Liver (tissue), 9 donors: ENCODE data around the gene CUEDC1. TPM values are rescaled to one million over a fixed set of nuclear protein-coding genes. Genes with fewer than 3 reads are reported as not detected.

Experiments
- DNase-seq: peaks from one replicate; pipeline ENCODE4 v3.0.0-alpha.2; 2017; ENCODE audit warnings: low spot score
- H3K27ac ChIP-seq, 2 donors: one replicate each; pipeline ENCODE4 v1.7.0; 2013; ENCODE audit warnings: inconsistent platforms in 2 of 2, low read length in 2 of 2, control low read depth in 1 of 2, low read depth in 1 of 2, mild to moderate bottlenecking in 1 of 2
- H3K27me3 ChIP-seq, 4 donors: one replicate each; pipeline versions ENCODE4 v1.6.1 to v1.7.0; 2013; ENCODE audit warnings: low read length in 3 of 4, inconsistent platforms in 1 of 4, mild to moderate bottlenecking in 1 of 4, moderate library complexity in 1 of 4; ENCODE audit not compliant: control insufficient read depth in 4 of 4, insufficient read depth in 4 of 4
- H3K36me3 ChIP-seq, 4 donors: one replicate each; pipeline versions ENCODE4 v1.6.1 to v1.7.0; 2013; ENCODE audit warnings: low read length in 3 of 4, mild to moderate bottlenecking in 3 of 4, low read depth in 1 of 4, moderate library complexity in 1 of 4; ENCODE audit not compliant: control insufficient read depth in 4 of 4, insufficient read depth in 3 of 4
- H3K4me1 ChIP-seq, 4 donors: one replicate each; pipeline versions ENCODE4 v1.6.1 to v1.7.0; 2013; ENCODE audit warnings: low read length in 3 of 4, mild to moderate bottlenecking in 3 of 4, moderate library complexity in 1 of 4; ENCODE audit not compliant: control insufficient read depth in 4 of 4, insufficient read depth in 4 of 4
- H3K4me3 ChIP-seq, 3 donors: one replicate each; pipeline versions ENCODE4 v1.6.1 to v1.7.0; 2013; ENCODE audit warnings: low read length in 3 of 3, control low read depth in 1 of 3, low read depth in 1 of 3, mild to moderate bottlenecking in 1 of 3
- H3K9ac ChIP-seq, 2 donors: one replicate each; pipeline ENCODE4 v1.7.0; 2013; ENCODE audit warnings: low read length in 2 of 2, mild to moderate bottlenecking in 2 of 2, moderate library complexity in 2 of 2, control low read depth in 1 of 2, low read depth in 1 of 2
- H3K9me3 ChIP-seq, 4 donors: one replicate each; pipeline versions ENCODE4 v1.6.1 to v1.7.0; 2013; ENCODE audit warnings: low read length in 3 of 4; ENCODE audit not compliant: control insufficient read depth in 4 of 4
- ATF3 ChIP-seq: IDR thresholded peaks from 2 replicates; pipeline ENCODE4 v1.6.1; 2016; ENCODE audit warnings: antibody characterized with exemption
- EGR1 ChIP-seq, 2 donors: IDR thresholded peaks; 2 replicates each; pipeline ENCODE4 v1.6.1; 2016 to 2018; ENCODE audit warnings: antibody characterized with exemption in 2 of 2, low read depth in 2 of 2
- FOXA1 ChIP-seq: IDR thresholded peaks from 2 replicates; pipeline ENCODE4 v1.6.1; 2016; ENCODE audit warnings: antibody characterized with exemption
- FOXA2 ChIP-seq: IDR thresholded peaks from 2 replicates; pipeline ENCODE4 v1.6.1; 2016; ENCODE audit warnings: antibody characterized with exemption
- HNF4A ChIP-seq, 2 donors: conservative IDR thresholded peaks; 2 replicates each; pipeline ENCODE4 v1.6.1; 2016; ENCODE audit warnings: antibody characterized with exemption in 2 of 2, mild to moderate bottlenecking in 2 of 2
- HNF4G ChIP-seq: IDR thresholded peaks from 2 replicates; pipeline ENCODE4 v1.6.1; 2016; ENCODE audit warnings: antibody characterized with exemption
- JUND ChIP-seq, 2 donors: IDR thresholded peaks; 2 replicates each; pipeline ENCODE4 v1.6.1; 2016; ENCODE audit warnings: antibody characterized with exemption in 2 of 2
- RAD21 ChIP-seq, 2 donors: IDR thresholded peaks; 2 replicates each; pipeline ENCODE4 v1.6.1; 2016; ENCODE audit warnings: antibody characterized with exemption in 2 of 2, mild to moderate bottlenecking in 2 of 2
- REST ChIP-seq: IDR thresholded peaks from 2 replicates; pipeline ENCODE4 v1.6.1; 2016; ENCODE audit warnings: antibody characterized with exemption, mild to moderate bottlenecking
- RXRA ChIP-seq, 2 donors: IDR thresholded peaks; 2 replicates each; pipeline ENCODE4 v1.6.1; 2017 to 2018; ENCODE audit warnings: antibody characterized with exemption in 2 of 2, mild to moderate bottlenecking in 1 of 2
- SP1 ChIP-seq: IDR thresholded peaks from 2 replicates; pipeline ENCODE4 v1.6.1; 2018; ENCODE audit warnings: antibody characterized with exemption, mild to moderate bottlenecking
- YY1 ChIP-seq: IDR thresholded peaks from 2 replicates; pipeline ENCODE4 v1.6.1; 2016; ENCODE audit warnings: antibody characterized with exemption, mild to moderate bottlenecking
- ZBTB33 ChIP-seq: IDR thresholded peaks from 2 replicates; pipeline ENCODE4 v1.6.1; 2016; ENCODE audit warnings: antibody characterized with exemption
- WGBS: extraction: QIAGEN DNeasy Blood & Tissue Kit; methylation state at CpG from one replicate; pipeline ENCODE4 v1.1.7; 2013; 5-methylcytosine and 5-hydroxymethylcytosine counted together
- polyA plus RNA-seq, 2 donors: library from polyadenylated mRNA; stranded (reverse) in 1 of 2; unstranded in 1 of 2; fragments of 200-250 nt in 1 of 2; fragments of >200 nt in 1 of 2; fragmentation: Nextera tagmentation in 1 of 2; extraction: Ambion mirVana in 1 of 2; gene quantifications; one replicate each; pipeline versions ENCODE4 v1.2.1 to v1.2.3, GENCODE V29; 2013 to 2015
- total RNA-seq, 2 donors: library from RNA; depleted of rRNA; stranded (reverse); fragments of >200 nt; gene quantifications; one replicate each; pipeline ENCODE4 v1.2.3, GENCODE V29; 2014
- donor health status: healthy.
- donor health status: healthy.
- donor health status: healthy.
- donor health status: healthy.
- donor health status: healthy.

The CUEDC1 gene
- total and polyA plus RNA-seq, 4 donors: 2.6 to 4.9 (median 3.4) TPM

GRCh38 chr17:57899391-57899790, 55.8 kb downstream of the CUEDC1 start (continued):
- no peak for TF ChIP-seq RXRA (IDR thresholded peaks at IDR 0.05)
- TF ChIP-seq ZBTB33: no peak
- no peak for TF ChIP-seq HNF4G
- no peak for TF ChIP-seq JUND (IDR thresholded peaks at IDR 0.05)
- TF ChIP-seq SP1: no peak
- no peak for TF ChIP-seq HNF4A (conservative IDR thresholded peaks at IDR 0.05)

GRCh38 chr17:57898487-57899311, 56.5 kb downstream of the CUEDC1 start:
- H3K27ac ChIP-seq: peak overlapping the region; percentile 25 to 36
- H3K4me3 ChIP-seq: no peak overlapping the region
- DNase-seq: no peak
- no peaks in the 10 kb centered on the region for H3K9me3 ChIP-seq
- no peak for TF ChIP-seq HNF4A (conservative IDR thresholded peaks at IDR 0.05)
- H3K9ac ChIP-seq: no peak overlapping the region
- WGBS: 79% methylated on average over 9 of the region's 9 CpGs
- H3K4me1 ChIP-seq: peaks cover 0 to 20% (median 13%) of the 10 kb centered on the region in 4 donors
- H3K36me3 ChIP-seq: no peaks in the 10 kb centered on the region
- no peaks in the 10 kb centered on the region for H3K27me3 ChIP-seq

- WGBS: 86% methylated on average over 8 of the region's 8 CpGs
- Histone ChIP-seq H3K9ac (no peak overlapping the region), H3K9me3 (no peaks in the 10 kb centered on the region), H3K27me3 (no peaks in the 10 kb centered on the region), H3K4me1 (peaks cover 2 to 19% (median 10%) of the 10 kb centered on the region in 4 donors), H3K27ac (no peak overlapping the region), H3K36me3 (no peaks in the 10 kb centered on the region), H3K4me3 (no peak overlapping the region)
- TF ChIP-seq HNF4A (conservative IDR thresholded peaks at IDR 0.05): no peak
- TF ChIP-seq EGR1 (IDR thresholded peaks at IDR 0.05; ENCODE audit: low read depth in 2 of 2): no peak
- TF ChIP-seq FOXA2: no peak
- no peak for TF ChIP-seq YY1
- no peak for DNase-seq
These were observed 59.7 kb downstream of the CUEDC1 start for GRCh38 chr17:57895382-57896060.

- no peak for DNase-seq
- TF ChIP-seq REST (no peak), FOXA1 (no peak), ATF3 (no peak), ZBTB33 (no peak), RXRA (IDR thresholded peaks at IDR 0.05) (no peak), RAD21 (IDR thresholded peaks at IDR 0.05) (no peak), FOXA2 (no peak), HNF4G (no peak)
- WGBS: 94% methylated on average over 1 of the region's 1 CpG
- Histone ChIP-seq H3K4me1 (peaks cover 2 to 19% (median 10%) of the 10 kb centered on the region in 4 donors), H3K9me3 (no peaks in the 10 kb centered on the region), H3K27ac (no peak overlapping the region), H3K9ac (no peak overlapping the region), H3K36me3 (no peaks in the 10 kb centered on the region), H3K27me3 (no peaks in the 10 kb centered on the region), H3K4me3 (no peak overlapping the region)
These were observed 60.4 kb downstream of the CUEDC1 start for GRCh38 chr17:57894848-57895247.
